ENCODE measurements around the gene GPR3. TPM values are rescaled to one million over a fixed set of nuclear protein-coding genes. Genes with fewer than 3 reads are reported as not detected.

Gene GPR3
- polyA plus RNA-seq, 2 of the 4 experiments (the other 2 are of a cell fraction): 0.76 to 1.7 TPM

DNA sequence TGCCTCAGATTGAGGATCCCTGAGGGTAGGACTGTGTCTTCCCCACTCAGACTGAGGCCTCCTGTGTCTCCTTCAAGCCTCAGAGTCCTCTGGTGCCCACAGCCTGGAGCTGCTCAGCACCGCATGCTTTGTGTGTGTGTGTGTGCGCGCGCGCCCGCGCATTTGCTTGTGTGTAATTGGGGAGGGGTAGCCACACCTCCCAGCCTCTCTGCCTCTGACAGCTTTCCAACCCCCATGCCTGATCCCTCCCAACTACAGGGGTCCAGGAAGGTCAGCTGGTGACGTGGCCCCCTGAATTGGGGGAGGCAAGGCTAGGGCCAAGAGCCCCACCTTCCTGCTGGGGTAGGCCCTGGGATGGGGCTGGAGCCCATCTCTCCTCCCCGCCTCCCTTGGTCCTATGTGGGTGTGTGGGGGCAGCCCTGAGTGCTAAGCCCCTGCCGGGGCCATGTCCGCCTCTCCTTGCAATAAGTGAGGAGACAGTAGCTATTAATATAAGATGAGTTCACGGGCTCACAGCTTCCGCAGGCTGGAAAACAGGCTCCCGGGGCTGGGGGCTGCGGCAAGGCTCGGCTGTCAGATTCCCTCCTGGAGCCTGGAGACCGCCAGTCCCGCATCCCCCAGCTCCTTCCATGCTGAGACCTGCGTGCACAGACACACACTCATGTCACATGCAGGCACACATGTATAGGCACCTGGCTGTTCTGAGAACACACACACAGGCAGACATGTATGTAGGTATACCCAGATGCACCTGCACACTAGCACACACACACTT is 7.0 kb downstream of the GPR3 start:
- DNase-seq (ENCODE audit: low read depth in 1 of 2, low spot score in 1 of 2): no peak
- no peaks in the 10 kb centered on the region for H3K9me3 ChIP-seq
- peaks cover 17% of the 10 kb centered on the region; the same call in 2 of the 3 replicates for H3K4me1 ChIP-seq
- no peak for TF ChIP-seq SMC3 (IDR thresholded peaks at IDR 0.05)
- TF ChIP-seq EHF (CRISPR knock-in tag; IDR thresholded peaks at IDR 0.05): no peak
- no peak for TF ChIP-seq RCOR1 (IDR thresholded peaks at IDR 0.05; ENCODE audit: low read depth, low read length)
- TF ChIP-seq BHLHE40 (IDR thresholded peaks at IDR 0.05; ENCODE audit: low read depth, low read length): no peak
- no peak for TF ChIP-seq POLR2AphosphoS2 (conservative IDR thresholded peaks at IDR 0.05; ENCODE audit: low read length)
- no peak for TF ChIP-seq NPAS2 (CRISPR knock-in tag; IDR thresholded peaks at IDR 0.05; ENCODE audit: borderline replicate concordance)
- TF ChIP-seq, protein P1, sequence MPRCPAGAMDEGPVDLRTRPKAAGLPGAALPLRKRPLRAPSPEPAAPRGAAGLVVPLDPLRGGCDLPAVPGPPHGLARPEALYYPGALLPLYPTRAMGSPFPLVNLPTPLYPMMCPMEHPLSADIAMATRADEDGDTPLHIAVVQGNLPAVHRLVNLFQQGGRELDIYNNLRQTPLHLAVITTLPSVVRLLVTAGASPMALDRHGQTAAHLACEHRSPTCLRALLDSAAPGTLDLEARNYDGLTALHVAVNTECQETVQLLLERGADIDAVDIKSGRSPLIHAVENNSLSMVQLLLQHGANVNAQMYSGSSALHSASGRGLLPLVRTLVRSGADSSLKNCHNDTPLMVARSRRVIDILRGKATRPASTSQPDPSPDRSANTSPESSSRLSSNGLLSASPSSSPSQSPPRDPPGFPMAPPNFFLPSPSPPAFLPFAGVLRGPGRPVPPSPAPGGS (IDR thresholded peaks at IDR 0.05): no peak
- no peak for TF ChIP-seq NFE2L2 (conservative IDR thresholded peaks at IDR 0.05; ENCODE audit: low read length)
- no peak for TF ChIP-seq CEBPB (IDR thresholded peaks at IDR 0.05)
- TF ChIP-seq RFX5 (IDR thresholded peaks at IDR 0.05): no peak
- no peak for TF ChIP-seq NR3C1 (IDR thresholded peaks at IDR 0.05)
- TF ChIP-seq, protein P2, sequence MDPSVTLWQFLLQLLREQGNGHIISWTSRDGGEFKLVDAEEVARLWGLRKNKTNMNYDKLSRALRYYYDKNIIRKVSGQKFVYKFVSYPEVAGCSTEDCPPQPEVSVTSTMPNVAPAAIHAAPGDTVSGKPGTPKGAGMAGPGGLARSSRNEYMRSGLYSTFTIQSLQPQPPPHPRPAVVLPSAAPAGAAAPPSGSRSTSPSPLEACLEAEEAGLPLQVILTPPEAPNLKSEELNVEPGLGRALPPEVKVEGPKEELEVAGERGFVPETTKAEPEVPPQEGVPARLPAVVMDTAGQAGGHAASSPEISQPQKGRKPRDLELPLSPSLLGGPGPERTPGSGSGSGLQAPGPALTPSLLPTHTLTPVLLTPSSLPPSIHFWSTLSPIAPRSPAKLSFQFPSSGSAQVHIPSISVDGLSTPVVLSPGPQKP (IDR thresholded peaks at IDR 0.05; ENCODE audit: low read depth, low read length): no peak
- TF ChIP-seq HOXB13 (CRISPR knock-in tag; IDR thresholded peaks at IDR 0.05; ENCODE audit: low read depth): no peak
- no peak for TF ChIP-seq KDM5A (IDR thresholded peaks at IDR 0.05)
- WGBS (ENCODE audit: missing lambda C conversion rate): 92% methylated on average over 11 of the region's 19 CpGs
- ChIA-PET POLR2A (no interaction called here), CTCF (interaction anchor here (0.9 to 9.6 kb wide), 8 partner anchors 9 to 264 kb away, joined by 3 to 158 read pairs (median 4); no protein-coding TSS in a partner anchor)
- FAIRE-seq: no peak
- H3K4me3 ChIP-seq: no peak overlapping the region
- 0 out of 6 replicates have a peak, but pooled peaks of 1 of the 2 experiments have one; percentile 4 for ATAC-seq
- H3K4me2 ChIP-seq: 0 out of 3 replicates have a peak overlapping the region, but pooled peaks have one; percentile 33
- H3K27ac ChIP-seq: 0 out of 6 replicates have a peak overlapping the region, but pooled peaks of 1 of the 2 experiments have one; percentile 46

DNA sequence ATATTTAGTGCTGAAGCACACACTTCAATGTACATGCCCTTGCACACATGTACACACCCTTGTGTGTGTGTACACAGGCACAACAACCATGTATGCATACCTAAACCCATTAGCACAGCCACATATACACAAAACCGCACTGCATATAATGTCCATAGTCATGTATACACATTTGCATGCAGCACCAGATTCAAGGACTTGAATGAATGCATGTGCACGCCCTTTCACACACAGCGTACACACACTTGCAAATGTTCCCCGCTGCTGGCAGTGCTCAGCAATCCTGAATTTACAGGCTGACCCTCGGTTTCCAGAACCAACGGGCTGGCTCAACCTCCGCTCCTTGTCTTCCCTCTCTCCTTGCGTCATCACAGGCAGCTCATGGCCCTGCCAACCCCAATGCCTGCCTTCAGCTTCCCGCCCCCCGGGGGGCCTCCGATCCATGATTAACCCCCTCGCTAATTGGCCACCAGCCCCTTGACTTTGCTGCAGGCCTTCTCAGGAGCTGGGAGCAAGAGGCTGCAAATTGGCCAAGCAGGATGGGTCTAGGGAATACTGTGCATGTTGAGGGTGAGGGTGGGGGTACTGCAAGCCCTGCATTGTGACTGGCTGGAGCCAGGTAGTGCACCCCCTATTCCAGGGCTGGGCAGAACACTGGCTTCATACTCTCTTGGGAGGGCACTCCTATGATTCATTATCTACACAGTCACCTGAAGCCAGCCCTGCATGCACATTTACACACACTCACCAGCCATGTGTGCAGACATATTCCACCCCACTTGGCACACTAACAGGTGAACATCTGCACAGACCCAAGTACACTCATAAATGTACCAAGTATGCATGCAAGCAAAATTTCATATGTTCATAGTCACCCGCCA is 7.9 kb downstream of the GPR3 start:
- CTCF ChIA-PET: interaction anchor here (0.9 to 9.6 kb wide), 6 partner anchors 10 to 263 kb away, joined by 3 to 158 read pairs (median 4); no protein-coding TSS in a partner anchor
- Histone ChIP-seq H3K9me3 (no peaks in the 10 kb centered on the region), H3K4me3 (no peak overlapping the region), H3K4me2 (no peak overlapping the region), H3K4me1 (peaks cover 12% of the 10 kb centered on the region; the same call in 2 of the 3 replicates), H3K27ac (no peak overlapping the region)
- WGBS (ENCODE audit: missing lambda C conversion rate): 92% methylated on average over 11 of the region's 13 CpGs
- TF ChIP-seq SREBF2 (IDR thresholded peaks at IDR 0.05): no peak
- TF ChIP-seq ZFP36 (IDR thresholded peaks at IDR 0.05; ENCODE audit: borderline replicate concordance, partially characterized antibody): no peak
- TF ChIP-seq, protein P3, sequence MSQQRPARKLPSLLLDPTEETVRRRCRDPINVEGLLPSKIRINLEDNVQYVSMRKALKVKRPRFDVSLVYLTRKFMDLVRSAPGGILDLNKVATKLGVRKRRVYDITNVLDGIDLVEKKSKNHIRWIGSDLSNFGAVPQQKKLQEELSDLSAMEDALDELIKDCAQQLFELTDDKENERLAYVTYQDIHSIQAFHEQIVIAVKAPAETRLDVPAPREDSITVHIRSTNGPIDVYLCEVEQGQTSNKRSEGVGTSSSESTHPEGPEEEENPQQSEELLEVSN (IDR thresholded peaks at IDR 0.05; ENCODE audit: borderline replicate concordance, low read depth): no peak
- TF ChIP-seq CBX8 (IDR thresholded peaks at IDR 0.05): no peak
- TF ChIP-seq HOXB13 (CRISPR knock-in tag; IDR thresholded peaks at IDR 0.05; ENCODE audit: low read depth): no peak
- TF ChIP-seq KDM1A (IDR thresholded peaks at IDR 0.05; ENCODE audit: low read depth): no peak
- TF ChIP-seq EP300 (IDR thresholded peaks at IDR 0.05): no peak
- TF ChIP-seq, protein P4, sequence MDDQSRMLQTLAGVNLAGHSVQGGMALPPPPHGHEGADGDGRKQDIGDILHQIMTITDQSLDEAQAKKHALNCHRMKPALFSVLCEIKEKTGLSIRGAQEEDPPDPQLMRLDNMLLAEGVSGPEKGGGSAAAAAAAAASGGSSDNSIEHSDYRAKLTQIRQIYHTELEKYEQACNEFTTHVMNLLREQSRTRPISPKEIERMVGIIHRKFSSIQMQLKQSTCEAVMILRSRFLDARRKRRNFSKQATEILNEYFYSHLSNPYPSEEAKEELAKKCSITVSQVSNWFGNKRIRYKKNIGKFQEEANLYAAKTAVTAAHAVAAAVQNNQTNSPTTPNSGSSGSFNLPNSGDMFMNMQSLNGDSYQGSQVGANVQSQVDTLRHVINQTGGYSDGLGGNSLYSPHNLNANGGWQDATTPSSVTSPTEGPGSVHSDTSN (IDR thresholded peaks at IDR 0.05): no peak
- TF ChIP-seq FOXS1 (CRISPR knock-in tag; IDR thresholded peaks at IDR 0.05): no peak
- TF ChIP-seq JUNB (IDR thresholded peaks at IDR 0.05): no peak
- no peak for TF ChIP-seq HOXB5 (CRISPR knock-in tag; IDR thresholded peaks at IDR 0.05)
- no peak for TF ChIP-seq CHD4 (IDR thresholded peaks at IDR 0.05; ENCODE audit: borderline replicate concordance)
- TF ChIP-seq, protein P1 (IDR thresholded peaks at IDR 0.05): no peak
- TF ChIP-seq CHD2 (IDR thresholded peaks at IDR 0.05; ENCODE audit: low read length, partially characterized antibody): no peak
- no peak for TF ChIP-seq NR3C1 (IDR thresholded peaks at IDR 0.05)
- TF ChIP-seq MAZ (IDR thresholded peaks at IDR 0.05; ENCODE audit: borderline replicate concordance, low read depth, low read length): no peak
- TF ChIP-seq RAD21 (conservative IDR thresholded peaks at IDR 0.05 in 1 of 2, IDR thresholded peaks at IDR 0.05 in 1 of 2): no peak
- TF ChIP-seq FOSL2 (IDR thresholded peaks at IDR 0.05): no peak
- TF ChIP-seq FOSL2 (CRISPR knock-in tag; IDR thresholded peaks at IDR 0.05): no peak
- TF ChIP-seq GATA3 (IDR thresholded peaks at IDR 0.05; ENCODE audit: borderline replicate concordance): no peak
- no peak for DNase-seq (ENCODE audit: low read depth in 1 of 2, low spot score in 1 of 2)
- no peak for ATAC-seq
- POLR2A ChIA-PET: no interaction called here
- no peak for FAIRE-seq

Measured in A549 (cell line).